Panc1 (cell line): Measurements from ENCODE around the gene MAPK7. TPM values are rescaled to one million over a fixed set of nuclear protein-coding genes. Genes with fewer than 3 reads are reported as not detected.

Experiments used
- ATAC-seq: fragments of 200-7000 bp; cut with Tn5 transposase; 2 replicates; pipeline ENCODE4 v1.9.1; 2020; ENCODE audit warnings: mild to moderate bottlenecking, moderate library complexity
- BruUV-seq: library from RNA; stranded (reverse); fragments of 400-500 nt; replicated peaks from 2 replicates; lab custom pipeline; 2021; lab: Mats Ljungman, UMichigan
- CTCF ChIA-PET: fragments of 300-600 bp; sonication (Branson Sonifier 250); formaldehyde crosslinking; loops from one replicate; lab custom pipeline; 2022; ENCODE audit warnings: antibody characterized with exemption; lab: Charles Lee
- POLR2A ChIA-PET: fragments of 300-600 bp; sonication (Branson Sonifier 250); formaldehyde crosslinking; loops from one replicate; lab custom pipeline; 2022; ENCODE audit warnings: antibody characterized with exemption; lab: Charles Lee
- DNase-seq: peaks from one replicate; pipeline ENCODE4 v3.0.0-alpha.2; 2010; ENCODE audit warnings: low read depth, low spot score
- H3K27ac ChIP-seq: 2 replicates; pipeline ENCODE4 v1.5.1; 2011; ENCODE audit warnings: mild to moderate bottlenecking, low read length, inconsistent platforms
- H3K27me3 ChIP-seq: fragments of 200-500 bp; sonication (Bioruptor generic); 2 replicates; pipeline ENCODE4 v1.6.0; 2014; ENCODE audit warnings: low read length, inconsistent platforms; ENCODE audit not compliant: control insufficient read depth, insufficient read depth
- H3K36me3 ChIP-seq: fragments of 200-500 bp; sonication (Bioruptor generic); 2 replicates; pipeline ENCODE4 v1.5.1; 2014; ENCODE audit warnings: inconsistent platforms, mild to moderate bottlenecking, low read length, moderate library complexity; ENCODE audit not compliant: control insufficient read depth, insufficient read depth
- H3K4me1 ChIP-seq: 2 replicates; pipeline ENCODE4 v1.5.1; 2011; ENCODE audit warnings: inconsistent platforms, mild to moderate bottlenecking, low read length, moderate library complexity; ENCODE audit not compliant: control insufficient read depth, insufficient read depth
- H3K4me3 ChIP-seq, 2 experiments: 2 replicates each; pipeline ENCODE4 v1.5.1; 2011 to 2012; ENCODE audit warnings: low read depth in 2 of 2, low read length in 2 of 2, mild to moderate bottlenecking in 2 of 2, inconsistent platforms in 1 of 2, moderate library complexity in 1 of 2
- H3K9me3 ChIP-seq: fragments of 200-500 bp; sonication (Bioruptor generic); 2 replicates; pipeline ENCODE4 v1.5.1; 2014; ENCODE audit warnings: low read depth, mild to moderate bottlenecking, inconsistent platforms, low read length, moderate library complexity; ENCODE audit not compliant: control insufficient read depth, insufficient read depth
- POLR2AphosphoS5 ChIP-seq: IDR thresholded peaks from 2 replicates; pipeline ENCODE4 v1.6.1; 2012; ENCODE audit warnings: mild to moderate bottlenecking, low read depth, low read length, moderate library complexity
- SIN3A ChIP-seq: IDR thresholded peaks from 2 replicates; pipeline ENCODE4 v1.6.1; 2012; ENCODE audit warnings: low read depth, mild to moderate bottlenecking, low read length, moderate library complexity, borderline replicate concordance; ENCODE audit not compliant: insufficient read depth
- TCF7L2 ChIP-seq: IDR thresholded peaks from 2 replicates; pipeline ENCODE4 v1.6.1; 2011; ENCODE audit warnings: mild to moderate bottlenecking, low read depth, low read length, inconsistent platforms
- in situ Hi-C: cut with HindIII; loops from 2 replicates; pipeline ENCODE4 v1.10.0; 2016; ENCODE audit warnings: low sequenced_read_pairs, low pct_unique_long_range_greater_than_20kb
- intact Hi-C: fragments of 100-400 bp; cut with micrococcal nuclease; formaldehyde crosslinking; loops from one replicate; pipeline ENCODE4 v1.10.0; 2022; ENCODE audit not compliant: unreplicated experiment
- total RNA-seq: library from RNA; stranded (reverse); gene quantifications from one replicate; pipeline ENCODE4 v1.2.1, GENCODE V29; 2021; ENCODE audit not compliant: unreplicated experiment
- TF ChIP-seq, protein P1 (sequence below): fragments of 450-650 bp; IDR thresholded peaks from 2 replicates; pipeline ENCODE4 v1.5.1; 2017; ENCODE audit warnings: mild to moderate bottlenecking
- TF ChIP-seq, protein P2 (sequence below), 2 experiments: IDR thresholded peaks; 2 replicates each; pipeline ENCODE4 v1.6.1; 2011 to 2012; ENCODE audit warnings: low read depth in 2 of 2, control low read depth in 1 of 2, low read length in 1 of 2, mild to moderate bottlenecking in 1 of 2, moderate library complexity in 1 of 2; ENCODE audit not compliant: insufficient read depth in 1 of 2

The MAPK7 gene
- total RNA-seq, 1 experiment from 2014 or later, result 28.9 TPM

DNA sequence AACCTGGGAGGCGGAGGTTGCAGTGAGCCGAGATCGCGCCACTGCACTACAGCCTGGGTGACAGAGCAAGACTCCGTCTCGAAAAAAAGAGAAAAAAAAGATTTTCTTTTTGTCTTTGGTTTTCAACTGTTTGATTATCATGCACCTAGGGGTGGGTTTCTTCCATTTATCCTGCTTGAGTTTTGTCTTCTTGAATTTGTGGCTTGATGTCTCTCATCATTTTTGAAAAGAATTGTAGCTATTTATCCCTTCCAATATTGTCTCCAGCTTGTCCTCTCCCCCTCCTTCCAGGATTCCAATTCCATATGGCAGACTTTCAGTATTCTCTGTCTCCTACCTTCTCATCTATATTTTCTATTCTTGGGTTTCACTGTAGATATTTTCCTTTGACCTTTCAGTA lies 23.6 kb upstream of the MAPK7 start:
- no peak for ATAC-seq
- CTCF ChIA-PET, result no interaction called here

DNA sequence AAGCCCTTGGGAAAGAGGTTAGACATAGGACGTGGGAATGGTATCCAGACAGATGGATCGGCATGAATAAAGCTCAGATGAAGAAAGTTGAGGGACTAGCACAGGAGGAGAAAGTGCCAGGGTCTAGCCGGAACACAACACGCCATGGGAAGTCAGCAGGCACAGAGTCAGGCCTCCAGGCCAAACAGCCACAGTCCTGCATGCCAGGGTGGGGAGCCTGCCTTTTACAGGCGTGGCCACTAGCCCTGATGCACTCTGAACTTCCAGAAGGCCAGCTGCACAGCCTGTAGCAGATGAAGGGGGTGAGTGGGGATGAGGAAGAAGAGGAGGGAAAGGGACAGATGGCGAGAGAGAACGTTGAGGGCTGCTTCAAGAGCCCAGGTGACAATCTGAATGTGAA lies 20.9 kb upstream of the MAPK7 start:
- POLR2A ChIA-PET, result no interaction called here
- intact Hi-C loops (no loop called here), in situ Hi-C loops (no loop called here)
- TF ChIP-seq, protein P1, sequence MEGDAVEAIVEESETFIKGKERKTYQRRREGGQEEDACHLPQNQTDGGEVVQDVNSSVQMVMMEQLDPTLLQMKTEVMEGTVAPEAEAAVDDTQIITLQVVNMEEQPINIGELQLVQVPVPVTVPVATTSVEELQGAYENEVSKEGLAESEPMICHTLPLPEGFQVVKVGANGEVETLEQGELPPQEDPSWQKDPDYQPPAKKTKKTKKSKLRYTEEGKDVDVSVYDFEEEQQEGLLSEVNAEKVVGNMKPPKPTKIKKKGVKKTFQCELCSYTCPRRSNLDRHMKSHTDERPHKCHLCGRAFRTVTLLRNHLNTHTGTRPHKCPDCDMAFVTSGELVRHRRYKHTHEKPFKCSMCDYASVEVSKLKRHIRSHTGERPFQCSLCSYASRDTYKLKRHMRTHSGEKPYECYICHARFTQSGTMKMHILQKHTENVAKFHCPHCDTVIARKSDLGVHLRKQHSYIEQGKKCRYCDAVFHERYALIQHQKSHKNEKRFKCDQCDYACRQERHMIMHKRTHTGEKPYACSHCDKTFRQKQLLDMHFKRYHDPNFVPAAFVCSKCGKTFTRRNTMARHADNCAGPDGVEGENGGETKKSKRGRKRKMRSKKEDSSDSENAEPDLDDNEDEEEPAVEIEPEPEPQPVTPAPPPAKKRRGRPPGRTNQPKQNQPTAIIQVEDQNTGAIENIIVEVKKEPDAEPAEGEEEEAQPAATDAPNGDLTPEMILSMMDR, result no peak
- TF ChIP-seq, protein P2, sequence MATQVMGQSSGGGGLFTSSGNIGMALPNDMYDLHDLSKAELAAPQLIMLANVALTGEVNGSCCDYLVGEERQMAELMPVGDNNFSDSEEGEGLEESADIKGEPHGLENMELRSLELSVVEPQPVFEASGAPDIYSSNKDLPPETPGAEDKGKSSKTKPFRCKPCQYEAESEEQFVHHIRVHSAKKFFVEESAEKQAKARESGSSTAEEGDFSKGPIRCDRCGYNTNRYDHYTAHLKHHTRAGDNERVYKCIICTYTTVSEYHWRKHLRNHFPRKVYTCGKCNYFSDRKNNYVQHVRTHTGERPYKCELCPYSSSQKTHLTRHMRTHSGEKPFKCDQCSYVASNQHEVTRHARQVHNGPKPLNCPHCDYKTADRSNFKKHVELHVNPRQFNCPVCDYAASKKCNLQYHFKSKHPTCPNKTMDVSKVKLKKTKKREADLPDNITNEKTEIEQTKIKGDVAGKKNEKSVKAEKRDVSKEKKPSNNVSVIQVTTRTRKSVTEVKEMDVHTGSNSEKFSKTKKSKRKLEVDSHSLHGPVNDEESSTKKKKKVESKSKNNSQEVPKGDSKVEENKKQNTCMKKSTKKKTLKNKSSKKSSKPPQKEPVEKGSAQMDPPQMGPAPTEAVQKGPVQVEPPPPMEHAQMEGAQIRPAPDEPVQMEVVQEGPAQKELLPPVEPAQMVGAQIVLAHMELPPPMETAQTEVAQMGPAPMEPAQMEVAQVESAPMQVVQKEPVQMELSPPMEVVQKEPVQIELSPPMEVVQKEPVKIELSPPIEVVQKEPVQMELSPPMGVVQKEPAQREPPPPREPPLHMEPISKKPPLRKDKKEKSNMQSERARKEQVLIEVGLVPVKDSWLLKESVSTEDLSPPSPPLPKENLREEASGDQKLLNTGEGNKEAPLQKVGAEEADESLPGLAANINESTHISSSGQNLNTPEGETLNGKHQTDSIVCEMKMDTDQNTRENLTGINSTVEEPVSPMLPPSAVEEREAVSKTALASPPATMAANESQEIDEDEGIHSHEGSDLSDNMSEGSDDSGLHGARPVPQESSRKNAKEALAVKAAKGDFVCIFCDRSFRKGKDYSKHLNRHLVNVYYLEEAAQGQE (IDR thresholded peaks at IDR 0.05; ENCODE audit: insufficient read depth in 1 of 2, low read depth in 2 of 2, low read length in 1 of 2), result no peak
- TF ChIP-seq TCF7L2, result no peak
- TF ChIP-seq POLR2AphosphoS5, result no peak
- TF ChIP-seq SIN3A, result no peak
- ATAC-seq (no peak), DNase-seq (no peak)
- no peak overlapping the region for H3K4me3 ChIP-seq
- BruUV-seq, result no TSS peak
- H3K27me3 ChIP-seq, result no peaks in the 10 kb centered on the region
- H3K27ac ChIP-seq, result no peak overlapping the region
- H3K9me3 ChIP-seq, result no peaks in the 10 kb centered on the region
- H3K4me1 ChIP-seq, result peaks cover 3% of the 10 kb centered on the region; the same call in 1 of the 2 replicates
- CTCF ChIA-PET, result no interaction called here
- H3K36me3 ChIP-seq, result no peaks in the 10 kb centered on the region; the same call in 1 of the 2 replicates

More for the DNA sequence above, 23.6 kb upstream of the MAPK7 start:
- DNase-seq, result no peak
- Histone ChIP-seq H3K27ac (no peak overlapping the region), H3K27me3 (no peaks in the 10 kb centered on the region), H3K4me1 (no peaks in the 10 kb centered on the region), H3K36me3 (no peaks in the 10 kb centered on the region), H3K9me3 (no peaks in the 10 kb centered on the region), H3K4me3 (no peak overlapping the region)
- BruUV-seq, result no TSS peak
- TF ChIP-seq TCF7L2 (no peak), POLR2AphosphoS5 (no peak), SIN3A (no peak)
- TF ChIP-seq, protein P2 (IDR thresholded peaks at IDR 0.05; ENCODE audit: insufficient read depth in 1 of 2, low read depth in 2 of 2, low read length in 1 of 2), result no peak
- TF ChIP-seq, protein P1, result no peak
- in situ Hi-C loops (no loop called here), intact Hi-C loops (no loop called here)
- POLR2A ChIA-PET, result no interaction called here
